Sigmoid colon (tissue), 7 donors: ENCODE measurements around the gene SUGCT. TPM values are rescaled to one million over a fixed set of nuclear protein-coding genes. Genes with fewer than 3 reads are reported as not detected.

ENCODE experiments used
- DNase-seq: peaks from one replicate; pipeline ENCODE4 v3.0.0-alpha.2; 2019
- H3K27ac ChIP-seq, 4 donors: fragments of 200-600 bp; sonication (generic); one replicate each; pipeline ENCODE4 v1.5.1; 2016 to 2019; ENCODE audit warnings: mild to moderate bottlenecking in 1 of 4
- H3K27me3 ChIP-seq, 3 donors: fragments of 200-600 bp; sonication (generic); one replicate each; pipeline ENCODE4 v1.5.1; 2019; ENCODE audit warnings: mild to moderate bottlenecking in 1 of 3
- H3K36me3 ChIP-seq, 4 donors: fragments of 200-600 bp; sonication (generic); one replicate each; pipeline ENCODE4 v1.5.1; 2016 to 2019
- H3K4me1 ChIP-seq, 4 donors: fragments of 200-600 bp; sonication (generic); one replicate each; pipeline ENCODE4 v1.5.1; 2017 to 2019
- H3K4me3 ChIP-seq, 4 donors: fragments of 200-600 bp; sonication (generic); one replicate each; pipeline ENCODE4 v1.5.1; 2017 to 2019; ENCODE audit warnings: mild to moderate bottlenecking in 2 of 4, moderate library complexity in 1 of 4
- H3K9me3 ChIP-seq, 4 donors: fragments of 200-600 bp in 3 of 4; sonication (generic) in 3 of 4; one replicate each; pipeline versions ENCODE4 v1.5.1 to v1.6.1; 2013 to 2019
- CTCF ChIP-seq, 4 experiments: fragments of 450-650 bp in 3 of 4; fragments of 200-600 bp in 1 of 4; IDR thresholded peaks; one replicate each; pipeline ENCODE4 v1.5.1; 2016 to 2019; ENCODE audit warnings: antibody characterized with exemption in 4 of 4, mild to moderate bottlenecking in 3 of 4, moderate library complexity in 2 of 4
- EP300 ChIP-seq, 4 donors: sonication (generic); formaldehyde crosslinking; IDR thresholded peaks; one replicate each; pipeline ENCODE4 v1.6.1; 2017; ENCODE audit warnings: antibody characterized with exemption in 4 of 4
- POLR2A ChIP-seq, 2 donors: fragments of 450-650 bp; IDR thresholded peaks; one replicate each; pipeline ENCODE4 v1.6.1; 2016; ENCODE audit warnings: antibody characterized with exemption in 2 of 2, mild to moderate bottlenecking in 2 of 2, moderate library complexity in 2 of 2
- POLR2AphosphoS5 ChIP-seq, 4 donors: sonication (generic); formaldehyde crosslinking; IDR thresholded peaks; one replicate each; pipeline ENCODE4 v1.6.1; 2017; ENCODE audit warnings: antibody characterized with exemption in 4 of 4
- WGBS, 2 donors: extraction: QIAGEN DNeasy Blood & Tissue Kit; methylation state at CpG; one replicate each; pipeline ENCODE4 v1.1.7; 2013; 5-methylcytosine and 5-hydroxymethylcytosine counted together
- intact Hi-C: fragments of 100-400 bp; cut with DNase I; formaldehyde crosslinking; loops from one replicate; pipeline ENCODE4 v1.15.1; 2023
- polyA plus RNA-seq, 3 donors: library from polyadenylated mRNA; stranded (reverse); fragments of 200-250 nt; gene quantifications; one replicate each; pipeline ENCODE4 v1.2.3, GENCODE V29; 2013
- total RNA-seq, 4 donors: library from RNA; depleted of rRNA; stranded (reverse); fragments of >200 nt; gene quantifications; one replicate each; pipeline ENCODE4 v1.1.0, GENCODE V29; 2016
- donor health status: healthy with polysubstance abuse.
- donor health status: Bipolar disorder and iron deficiency.
- donor health status: healthy.

Gene SUGCT
- total and polyA plus RNA-seq, 7 donors = 2.3 to 25.9 (median 6.3) TPM

- Histone ChIP-seq H3K4me1 (no peaks in the 10 kb centered on the region), H3K9me3 (no peaks in the 10 kb centered on the region), H3K27ac (no peak overlapping the region), H3K36me3 (no peaks in the 10 kb centered on the region), H3K4me3 (no peak overlapping the region), H3K27me3 (no peaks in the 10 kb centered on the region)
- DNase-seq = no peak
- intact Hi-C loops = no loop called here
- no peak for TF ChIP-seq EP300 (IDR thresholded peaks at IDR 0.05)
- TF ChIP-seq CTCF (IDR thresholded peaks at IDR 0.05) = no peak
- no peak for TF ChIP-seq POLR2AphosphoS5 (IDR thresholded peaks at IDR 0.05)
- TF ChIP-seq POLR2A (IDR thresholded peaks at IDR 0.05) = no peak
Observed at GRCh38 chr7:40716052-40716451, 581.2 kb downstream of the SUGCT start.

- intact Hi-C loops = no loop called here
- Histone ChIP-seq H3K4me1 (no peaks in the 10 kb centered on the region), H3K27ac (no peak overlapping the region), H3K9me3 (no peaks in the 10 kb centered on the region), H3K27me3 (no peaks in the 10 kb centered on the region), H3K4me3 (no peak overlapping the region), H3K36me3 (no peaks in the 10 kb centered on the region)
- no peak for DNase-seq
- TF ChIP-seq POLR2A (IDR thresholded peaks at IDR 0.05) (no peak), CTCF (IDR thresholded peaks at IDR 0.05) (no peak), POLR2AphosphoS5 (IDR thresholded peaks at IDR 0.05) (no peak), EP300 (IDR thresholded peaks at IDR 0.05) (no peak)
- WGBS, 2 donors = 64 to 66% methylated on average over 9 of the region's 9 CpGs
Observed at GRCh38 chr7:40717242-40717641, 582.4 kb downstream of the SUGCT start.

GRCh38 chr7:40720416-40720815 is 585.6 kb downstream of the SUGCT start:
- Histone ChIP-seq H3K27ac (no peak overlapping the region), H3K4me3 (no peak overlapping the region), H3K27me3 (no peaks in the 10 kb centered on the region), H3K4me1 (no peaks in the 10 kb centered on the region), H3K36me3 (no peaks in the 10 kb centered on the region), H3K9me3 (no peaks in the 10 kb centered on the region)
- WGBS, 2 donors = 90 to 94% methylated on average over 1 of the region's 1 CpG
- TF ChIP-seq POLR2A (IDR thresholded peaks at IDR 0.05) (no peak), POLR2AphosphoS5 (IDR thresholded peaks at IDR 0.05) (no peak), CTCF (IDR thresholded peaks at IDR 0.05) (no peak), EP300 (IDR thresholded peaks at IDR 0.05) (no peak)
- no peak for DNase-seq
- intact Hi-C loops = no loop called here

- Histone ChIP-seq H3K9me3 (no peaks in the 10 kb centered on the region), H3K36me3 (no peaks in the 10 kb centered on the region), H3K4me1 (no peaks in the 10 kb centered on the region), H3K27ac (no peak overlapping the region), H3K4me3 (no peak overlapping the region), H3K27me3 (no peaks in the 10 kb centered on the region)
- no peak for DNase-seq
- WGBS, 2 donors = 85 to 90% methylated on average over 2 of the region's 2 CpGs
- intact Hi-C loops = no loop called here
- TF ChIP-seq POLR2AphosphoS5 (IDR thresholded peaks at IDR 0.05) = no peak
- no peak for TF ChIP-seq POLR2A (IDR thresholded peaks at IDR 0.05)
Observed at GRCh38 chr7:40721342-40721949, 586.6 kb downstream of the SUGCT start.

GRCh38 chr7:40722242-40722641 is 587.4 kb downstream of the SUGCT start:
- DNase-seq = no peak
- Histone ChIP-seq H3K9me3 (no peaks in the 10 kb centered on the region), H3K4me1 (no peaks in the 10 kb centered on the region), H3K4me3 (no peak overlapping the region), H3K27me3 (no peaks in the 10 kb centered on the region), H3K27ac (no peak overlapping the region), H3K36me3 (no peaks in the 10 kb centered on the region)
- intact Hi-C loops = no loop called here
- TF ChIP-seq EP300 (IDR thresholded peaks at IDR 0.05) = no peak
- TF ChIP-seq POLR2AphosphoS5 (IDR thresholded peaks at IDR 0.05) = no peak
- no peak for TF ChIP-seq CTCF (IDR thresholded peaks at IDR 0.05)
- no peak for TF ChIP-seq POLR2A (IDR thresholded peaks at IDR 0.05)
- WGBS, 2 donors = 95 to 97% methylated on average over 2 of the region's 2 CpGs
